H1 (cell line): ENCODE results near the gene PRR16. TPM values are rescaled to one million over a fixed set of nuclear protein-coding genes. Genes with fewer than 3 reads are reported as not detected.

Experiments
- CTCF ChIA-PET: fragments of 300-600 bp; sonication (Branson Sonifier 250); formaldehyde crosslinking; loops from one replicate; lab custom pipeline; 2021; ENCODE audit not compliant: partially characterized antibody; lab: Charles Lee
- POLR2A ChIA-PET: fragments of 300-600 bp; sonication (Branson Sonifier 250); formaldehyde crosslinking; loops from one replicate; lab custom pipeline; 2021; ENCODE audit warnings: inconsistent platforms; ENCODE audit not compliant: partially characterized antibody; lab: Charles Lee
- DNase-seq, 2 experiments: peaks; one replicate each; pipeline versions ENCODE4 v3.0.0 to v3.0.0-alpha.2; 2010 to 2022; ENCODE audit warnings: low spot score in 2 of 2, low read depth in 1 of 2, mixed read lengths in 1 of 2
- FAIRE-seq: peaks from 2 replicates; lab custom pipeline; 2011; peaks lifted over from hg19 to GRCh38; lab: Jason Lieb, UNC
- H2AFZ ChIP-seq: 2 replicates; pipeline ENCODE4 v1.8.1; 2012; ENCODE audit warnings: low read length, inconsistent platforms
- H2AK5ac ChIP-seq: 2 replicates; pipeline ENCODE4 v1.6.1; 2013; ENCODE audit warnings: low read depth, low read length
- H2BK120ac ChIP-seq: replicated peaks from 2 replicates; pipeline ENCODE3; 2013; ENCODE audit warnings: low read depth, low read length, inconsistent platforms
- H2BK12ac ChIP-seq: 2 replicates; pipeline ENCODE4 v1.6.1; 2013; ENCODE audit warnings: low read depth, low read length
- H2BK15ac ChIP-seq: 2 replicates; pipeline ENCODE4 v1.6.1; 2013; ENCODE audit warnings: low read length
- H2BK20ac ChIP-seq: 2 replicates; pipeline ENCODE4 v1.6.1; 2013; ENCODE audit warnings: low read length
- H2BK5ac ChIP-seq: 2 replicates; pipeline ENCODE4 v1.6.1; 2013; ENCODE audit warnings: low read depth, low read length
- H3K14ac ChIP-seq: 2 replicates; pipeline ENCODE4 v1.6.1; 2013; ENCODE audit warnings: inconsistent platforms; ENCODE audit not compliant: insufficient read length
- H3K18ac ChIP-seq: 2 replicates; pipeline ENCODE4 v1.6.1; 2013; ENCODE audit warnings: low read length; ENCODE audit errors: extremely low read depth
- H3K23ac ChIP-seq: 2 replicates; pipeline ENCODE4 v1.6.1; 2013; ENCODE audit warnings: inconsistent platforms; ENCODE audit not compliant: insufficient read length
- H3K23me2 ChIP-seq: 2 replicates; pipeline ENCODE4 v1.6.1; 2013; ENCODE audit warnings: low read depth, low read length
- H3K27ac ChIP-seq: 2 replicates; pipeline ENCODE4 v1.6.1; 2011; ENCODE audit warnings: low read depth, low read length, inconsistent platforms
- H3K27me3 ChIP-seq, 4 experiments: replicated peaks in 1 of 4; 1 replicate in 1 of 4; 2 replicates in 3 of 4; pipeline versions ENCODE4 v1.6.1 to v1.8.1; 2011 to 2013; ENCODE audit warnings: low read length in 3 of 4, mild to moderate bottlenecking in 3 of 4, inconsistent platforms in 2 of 4, mixed read lengths in 2 of 4, moderate library complexity in 1 of 4; ENCODE audit not compliant: control insufficient read depth in 3 of 4, insufficient read depth in 3 of 4; ENCODE audit errors: extremely low read depth in 1 of 4
- H3K36me3 ChIP-seq, 4 experiments: 2 replicates each; pipeline versions ENCODE4 v1.6.1 to v1.8.1; 2011 to 2013; ENCODE audit warnings: mild to moderate bottlenecking in 4 of 4, low read length in 3 of 4, moderate library complexity in 2 of 4, control low read depth in 1 of 4, inconsistent platforms in 1 of 4; ENCODE audit not compliant: insufficient read depth in 4 of 4, control insufficient read depth in 2 of 4
- H3K4ac ChIP-seq: replicated peaks from 2 replicates; pipeline ENCODE3; 2013; ENCODE audit warnings: low read length, low read depth, mixed read lengths, inconsistent platforms; ENCODE audit not compliant: insufficient read length
- H3K4me1 ChIP-seq, 4 experiments: replicated peaks in 1 of 4; 1 replicate in 1 of 4; 2 replicates in 3 of 4; pipeline versions ENCODE4 v1.6.1 to v1.8.1; 2011 to 2013; ENCODE audit warnings: low read length in 3 of 4, inconsistent platforms in 2 of 4, mixed read lengths in 1 of 4; ENCODE audit not compliant: insufficient read depth in 4 of 4, control insufficient read depth in 3 of 4
- H3K4me2 ChIP-seq, 2 experiments: 2 replicates each; pipeline versions ENCODE4 v1.6.1 to v1.8.1; 2011 to 2013; ENCODE audit warnings: low read depth in 2 of 2, low read length in 2 of 2, control low read depth in 1 of 2, inconsistent platforms in 1 of 2, mild to moderate bottlenecking in 1 of 2; ENCODE audit not compliant: insufficient read depth in 1 of 2
- H3K4me3 ChIP-seq, 4 experiments: fragments of 200-600, 300-600 bp in 1 of 4; sonication (generic), shearing (Covaris generic), sonication (Bioruptor Twin) in 1 of 4; 2 replicates each; pipeline versions ENCODE4 v1.5.1 to v1.8.1; 2011 to 2016; ENCODE audit warnings: low read length in 4 of 4, low read depth in 3 of 4, control low read depth in 2 of 4, inconsistent platforms in 2 of 4, mild to moderate bottlenecking in 2 of 4, mixed read lengths in 1 of 4, moderate library complexity in 1 of 4; ENCODE audit not compliant: insufficient read depth in 2 of 4; ENCODE audit errors: extremely low read depth in 1 of 4
- H3K56ac ChIP-seq: replicated peaks from 2 replicates; pipeline ENCODE3; 2013; ENCODE audit warnings: low read depth, mild to moderate bottlenecking, mixed read lengths, low read length, inconsistent platforms; ENCODE audit not compliant: insufficient read length
- H3K79me1 ChIP-seq: 2 replicates; pipeline ENCODE4 v1.6.1; 2013; ENCODE audit warnings: low read depth, low read length, control low read depth
- H3K79me2 ChIP-seq, 2 experiments: 2 replicates each; pipeline versions ENCODE4 v1.6.1 to v1.8.1; 2012 to 2013; ENCODE audit warnings: low read length in 2 of 2, mild to moderate bottlenecking in 2 of 2, inconsistent platforms in 1 of 2; ENCODE audit not compliant: insufficient read depth in 2 of 2, control insufficient read depth in 1 of 2
- H3K9ac ChIP-seq, 4 experiments: replicated peaks in 1 of 4; 1 replicate in 1 of 4; 2 replicates in 3 of 4; pipeline versions ENCODE4 v1.6.1 to v1.8.1; 2011 to 2013; ENCODE audit warnings: low read depth in 3 of 4, low read length in 3 of 4, control low read depth in 2 of 4, mild to moderate bottlenecking in 2 of 4, moderate library complexity in 2 of 4, inconsistent platforms in 1 of 4; ENCODE audit errors: extremely low read depth in 1 of 4
- H3K9me3 ChIP-seq, 2 experiments: 2 replicates each; pipeline versions ENCODE4 v1.6.1 to v1.8.1; 2012 to 2013; ENCODE audit warnings: mild to moderate bottlenecking in 2 of 2, moderate library complexity in 2 of 2, control low read depth in 1 of 2, inconsistent platforms in 1 of 2, low read depth in 1 of 2, low read length in 1 of 2, mixed read lengths in 1 of 2; ENCODE audit not compliant: insufficient read depth in 2 of 2
- H4K20me1 ChIP-seq, 2 experiments: replicated peaks in 1 of 2; 2 replicates each; pipeline versions ENCODE3 to v1.8.1; 2011 to 2013; ENCODE audit warnings: inconsistent platforms in 2 of 2, low read length in 2 of 2, mild to moderate bottlenecking in 1 of 2; ENCODE audit not compliant: insufficient read depth in 2 of 2, control insufficient read depth in 1 of 2
- H4K5ac ChIP-seq: 2 replicates; pipeline ENCODE4 v1.6.1; 2013; ENCODE audit warnings: low read length, low read depth, mixed read lengths, inconsistent platforms; ENCODE audit not compliant: insufficient read length
- H4K8ac ChIP-seq: 2 replicates; pipeline ENCODE4 v1.8.0; 2013; ENCODE audit warnings: mild to moderate bottlenecking, moderate library complexity, low read length, inconsistent platforms; ENCODE audit not compliant: insufficient read depth; ENCODE audit errors: extremely low read depth
- H4K91ac ChIP-seq: replicated peaks from 2 replicates; pipeline ENCODE3; 2013; ENCODE audit warnings: low read length, mixed read lengths, inconsistent platforms; ENCODE audit not compliant: insufficient read length
- ASH2L ChIP-seq: fragments of 200-600, 300-600 bp; sonication (generic); IDR thresholded peaks from one replicate; pipeline ENCODE4 v1.7.1; 2017; ENCODE audit warnings: low read length
- BCL11A ChIP-seq, 2 experiments: IDR thresholded peaks; one replicate each; pipeline ENCODE4 v1.6.1; 2011; ENCODE audit warnings: low read depth in 2 of 2, low read length in 2 of 2, mild to moderate bottlenecking in 2 of 2
- BRCA1 ChIP-seq: IDR thresholded peaks from 2 replicates; pipeline ENCODE4 v1.6.1; 2012; ENCODE audit warnings: low read depth, low read length, improper control_type of control experiment
- CBX5 ChIP-seq: fragments of 300-800, 300-1000 bp; sonication (generic); IDR thresholded peaks from 2 replicates; pipeline ENCODE4 v1.7.1; 2016; ENCODE audit warnings: antibody characterized with exemption, low read length, low read depth
- CREB1 ChIP-seq: IDR thresholded peaks from 2 replicates; pipeline ENCODE4 v1.6.1; 2012; ENCODE audit warnings: inconsistent platforms
- EGR1 ChIP-seq: IDR thresholded peaks from 2 replicates; pipeline ENCODE4 v1.6.1; 2011; ENCODE audit warnings: low read depth, low read length, borderline replicate concordance
- FOSL1 ChIP-seq: IDR thresholded peaks from 2 replicates; pipeline ENCODE4 v1.6.1; 2011; ENCODE audit warnings: mild to moderate bottlenecking, low read depth, low read length, moderate library complexity; ENCODE audit not compliant: insufficient read depth
- JUN ChIP-seq: IDR thresholded peaks from 2 replicates; pipeline ENCODE4 v1.6.1; 2011; ENCODE audit warnings: low read depth, mild to moderate bottlenecking, improper control_type of control experiment, low read length
- POU5F1 ChIP-seq: IDR thresholded peaks from 2 replicates; pipeline ENCODE4 v1.6.1; 2011; ENCODE audit warnings: low read depth, mild to moderate bottlenecking, low read length, moderate library complexity
- RFX5 ChIP-seq: IDR thresholded peaks from 2 replicates; pipeline ENCODE4 v1.6.1; 2011; ENCODE audit warnings: low read depth, low read length, improper control_type of control experiment, borderline replicate concordance
- RNF2 ChIP-seq: fragments of 200-900, 300-1000 bp; sonication (generic); IDR thresholded peaks from 2 replicates; pipeline ENCODE4 v1.7.1; 2016; ENCODE audit warnings: borderline replicate concordance, low read depth, mild to moderate bottlenecking, antibody characterized with exemption, low read length; ENCODE audit not compliant: poor library complexity, severe bottlenecking; ENCODE audit errors: missing control alignments
- SAP30 ChIP-seq: fragments of 300-600 bp; sonication (generic); IDR thresholded peaks from 2 replicates; pipeline ENCODE4 v1.7.1; 2012; ENCODE audit warnings: low read length, moderate library complexity, mild to moderate bottlenecking, inconsistent platforms; ENCODE audit not compliant: insufficient read depth, insufficient replicate concordance
- SP1 ChIP-seq: IDR thresholded peaks from 2 replicates; pipeline ENCODE4 v1.6.1; 2011; ENCODE audit warnings: low read depth, low read length
- SRF ChIP-seq: IDR thresholded peaks from 2 replicates; pipeline ENCODE4 v1.6.1; 2011; ENCODE audit warnings: mild to moderate bottlenecking, low read depth, low read length, moderate library complexity
- TAF7 ChIP-seq: optimal IDR thresholded peaks from 2 replicates; pipeline ENCODE3; 2011; ENCODE audit warnings: low read depth, mild to moderate bottlenecking, inconsistent platforms, low read length, moderate library complexity, borderline replicate concordance
- WGBS, 2 experiments: shearing (Covaris generic) in 1 of 2; methylation state at CpG; one replicate each; pipeline versions ENCODE4 v1.1.6 to v1.1.7; 2013 to 2015; ENCODE audit warnings: low lambda C conversion rate in 2 of 2, mixed read lengths in 2 of 2, inconsistent platforms in 1 of 2, low coverage in 1 of 2, missing lambda C conversion rate in 1 of 2; ENCODE audit not compliant: insufficient replicate concordance in 2 of 2, insufficient coverage in 1 of 2, insufficient read length in 1 of 2; ENCODE audit errors: extremely low coverage in 1 of 2, missing lambda C conversion rate in 1 of 2; 5-methylcytosine and 5-hydroxymethylcytosine counted together
- polyA plus RNA-seq, 7 experiments: library from polyadenylated mRNA; depleted of rRNA in 3 of 7; stranded (reverse) in 5 of 7; unstranded in 2 of 7; fragments of >200 nt in 5 of 7; fragments of 200-250 nt in 2 of 7; gene quantifications; 1 replicate in 5 of 7; 2 replicates in 1 of 7; 4 replicates in 1 of 7; pipeline versions ENCODE4 v1.2.1 to v1.2.3, GENCODE V29; 2011 to 2013; ENCODE audit warnings: missing spikeins in 2 of 7, mixed read lengths in 2 of 7
- total RNA-seq: library from RNA; stranded (reverse); fragmentation: NEBNext Ultra II Directional; extraction: Animal tissue kit (Norgen Biotek cat#: 25700); gene quantifications from 2 replicates; pipeline ENCODE4 v1.2.1, GENCODE V29; 2021

The PRR16 gene
- total and polyA plus RNA-seq, 2 of the 8 experiments (the other 6 are each of a cell fraction or from before 2014, with no cell fraction given), result 0.73 to 1.6 TPM

DNA sequence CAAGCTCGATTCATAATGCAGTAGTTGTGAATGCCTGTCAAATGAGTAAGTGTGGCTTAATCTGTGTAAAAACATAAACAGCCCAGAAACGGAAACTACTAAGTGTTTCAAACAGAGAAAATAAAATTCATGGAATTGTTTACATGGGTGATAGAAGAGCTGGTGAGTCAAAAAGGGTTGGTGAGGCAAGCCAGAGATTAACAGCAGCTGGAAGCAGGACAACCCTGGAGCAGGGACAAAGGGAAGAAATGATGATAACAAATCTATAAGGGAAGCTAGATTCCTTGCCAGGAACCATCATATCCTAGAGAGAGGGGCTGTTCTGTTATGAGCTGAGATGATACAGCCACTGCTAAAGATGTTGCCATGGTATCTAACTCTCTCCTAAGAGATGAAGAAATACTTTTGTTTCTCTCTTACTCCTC lies 18.0 kb upstream of the PRR16 start:
- no peak overlapping the region for H2BK5ac ChIP-seq
- no peak overlapping the region for H3K4ac ChIP-seq
- no peak overlapping the region for H2BK12ac ChIP-seq
- no peak overlapping the region for H4K91ac ChIP-seq
- H4K20me1 ChIP-seq, result no peaks in the 10 kb centered on the region
- H3K79me1 ChIP-seq, result no peaks in the 10 kb centered on the region
- H3K18ac ChIP-seq, result no peak overlapping the region
- CTCF ChIA-PET, result interaction anchor here (0.5 to 4.6 kb wide), 2 partner anchors 12 to 467 kb away, joined by 3 to 21 read pairs; no protein-coding TSS in a partner anchor
- no peak overlapping the region for H4K5ac ChIP-seq
- no peak overlapping the region for H2BK15ac ChIP-seq
- no peaks in the 10 kb centered on the region for H3K79me2 ChIP-seq
- no peak overlapping the region for H3K27ac ChIP-seq
- POLR2A ChIA-PET, result interaction anchor here (1.0 kb wide), 1 partner anchor 19 kb away, joined by 3 read pairs; no protein-coding TSS in a partner anchor
- H2BK20ac ChIP-seq, result no peak overlapping the region
- no peak for DNase-seq
- H3K23me2 ChIP-seq, result no peaks in the 10 kb centered on the region
- no peaks in the 10 kb centered on the region for H3K36me3 ChIP-seq
- WGBS, 2 experiments, result 85% methylated on average over 2 of the region's 2 CpGs; no CpG with 5 or more reads in 1 of the 2 experiments
- no peak overlapping the region for H3K23ac ChIP-seq
- no peak overlapping the region for H3K9ac ChIP-seq
- H3K14ac ChIP-seq, result no peak overlapping the region
- no peak for FAIRE-seq
- H3K4me2 ChIP-seq, result no peak overlapping the region
- no peaks in the 10 kb centered on the region for H3K9me3 ChIP-seq
- H3K27me3 ChIP-seq, result no peaks in the 10 kb centered on the region
- H2AFZ ChIP-seq, result 0 out of 2 replicates have a peak overlapping the region, but pooled peaks have one; percentile 45
- H3K56ac ChIP-seq, result no peak overlapping the region
- H2AK5ac ChIP-seq, result no peak overlapping the region
- H4K8ac ChIP-seq, result no peak overlapping the region
- peaks cover 0 to 3% (median 1%) of the 10 kb centered on the region in 4 experiments; a peak in 1 of 7 replicates for H3K4me1 ChIP-seq
- no peak overlapping the region for H2BK120ac ChIP-seq
- no peak overlapping the region for H3K4me3 ChIP-seq
- no peak for TF ChIP-seq BCL11A (IDR thresholded peaks at IDR 0.05; ENCODE audit: low read depth in 2 of 2, low read length in 2 of 2)
- no peak for TF ChIP-seq SAP30
- no peak for TF ChIP-seq CREB1
- no peak for TF ChIP-seq POU5F1
- no peak for TF ChIP-seq EGR1
- TF ChIP-seq SRF, result no peak
- TF ChIP-seq SP1, result no peak
- no peak for TF ChIP-seq JUN
- no peak for TF ChIP-seq TAF7
- TF ChIP-seq RFX5, result no peak
- TF ChIP-seq CBX5, result no peak
- TF ChIP-seq BRCA1, result no peak
- TF ChIP-seq ASH2L, result no peak
- no peak for TF ChIP-seq RNF2
- no peak for TF ChIP-seq FOSL1
